ENCODE results near the gene OBSCN.

OBSCN gene

GRCh38 chr1:228371741-228372182 is 163.9 kb downstream of the OBSCN start:
- no peak for DNase-seq

- no peak for DNase-seq
Measured at GRCh38 chr1:228372183-228373003, 164.5 kb downstream of the OBSCN start.

GRCh38 chr1:228373004-228373680 is 165.3 kb downstream of the OBSCN start:
- no peak for DNase-seq

GRCh38 chr1:228373681-228374571 is 166.1 kb downstream of the OBSCN start:
- DNase-seq: no peak

GRCh38 chr1:228374711-228375577 is 167.1 kb downstream of the OBSCN start:
- DNase-seq: no peak

GRCh38 chr1:228375578-228376261 is 167.9 kb downstream of the OBSCN start:
- DNase-seq: no peak

GRCh38 chr1:228376262-228376628 is 168.4 kb downstream of the OBSCN start:
- no peak for DNase-seq

GRCh38 chr1:228376651-228377631 is 169.1 kb downstream of the OBSCN start:
- DNase-seq: no peak

- DNase-seq: peak; percentile 8
Measured at GRCh38 chr1:228377664-228378089, 169.8 kb downstream of the OBSCN start.

GRCh38 chr1:228378090-228378872 is 170.4 kb downstream of the OBSCN start:
- DNase-seq: peak; percentile 89

GRCh38 chr1:228378873-228379460 is 171.1 kb downstream of the OBSCN start:
- no peak for DNase-seq

GRCh38 chr1:228379666-228380065 is 171.8 kb downstream of the OBSCN start:
- DNase-seq: no peak

GRCh38 chr1:228381356-228381755 is 173.5 kb downstream of the OBSCN start:
- no peak for DNase-seq

- DNase-seq: no peak
Measured at GRCh38 chr1:228383773-228384172, 175.9 kb downstream of the OBSCN start.

GRCh38 chr1:228385232-228385631 is 177.4 kb downstream of the OBSCN start:
- no peak for DNase-seq

GRCh38 chr1:228387321-228387720 is 179.5 kb downstream of the OBSCN start:
- no peak for DNase-seq

- DNase-seq: no peak
Measured at GRCh38 chr1:228390649-228391048, 182.8 kb downstream of the OBSCN start.

- no peak for DNase-seq
Measured at GRCh38 chr1:228391411-228392020, 183.7 kb downstream of the OBSCN start.

Measured in NCI-H2171 treated with DMSO at 0.1 percent for 48 hours (cell line).